Measurements from ENCODE around the gene TIMM21. TPM values are rescaled to one million over a fixed set of nuclear protein-coding genes. Genes with fewer than 3 reads are reported as not detected.
A peak's percentile ranks its signal among the peaks of the same experiment; 100 is the strongest.

The TIMM21 gene
- total and polyA plus RNA-seq, 2 of the 13 experiments (the other 11 are each of a cell fraction or from before 2014, with no cell fraction given) = 29.6 to 62.3 TPM

GRCh38 chr18:74173434-74173750 lies 25.1 kb downstream of the TIMM21 start:
- Histone ChIP-seq H3K4me2 (ENCODE audit: low read depth, low read length) (peak overlapping the region; percentile 72; the same call in 1 of the 2 replicates), H3K27me3 (ENCODE audit: control insufficient read depth in 1 of 2, insufficient read depth in 2 of 2, low read length in 2 of 2) (peaks cover 6 to 71% of the 10 kb centered on the region in 2 experiments; a peak in 4 of 5 replicates), H3K9ac (ENCODE audit: insufficient read depth, low read depth, low read length) (no peak overlapping the region), H3K4me1 (ENCODE audit: insufficient read depth, low read length) (peaks cover 25% of the 10 kb centered on the region), H3K36me3 (replicated peaks in 1 of 2; ENCODE audit: control insufficient read depth in 1 of 2, insufficient read depth in 2 of 2, low read length in 2 of 2) (no peaks in the 10 kb centered on the region), H3K4me3 (replicated peaks in 1 of 3; ENCODE audit: insufficient read depth in 1 of 3, low read depth in 2 of 3, low read length in 3 of 3) (peak overlapping the region in 1 of 3 experiments; percentile 16; a peak in 1 of 6 replicates), H3K79me2 (ENCODE audit: insufficient read depth, low read length) (no peaks in the 10 kb centered on the region), H3K9me3 (ENCODE audit: low read length) (no peaks in the 10 kb centered on the region), H2AFZ (ENCODE audit: low read length) (no peak overlapping the region), H4K20me1 (ENCODE audit: insufficient read depth, low read length) (no peaks in the 10 kb centered on the region), H3K27ac (ENCODE audit: extremely low read length, insufficient read depth, low read length) (no peak overlapping the region)
- BruUV-seq (replicated peaks) = no TSS peak
- in situ Hi-C loops (cut with HindIII; ENCODE audit: extremely low pct_ligation_motif_present, low pct_unique_long_range_greater_than_20kb) = no loop called here
- intact Hi-C loops (cut with micrococcal nuclease; ENCODE audit: unreplicated experiment) = no loop called here
- 47% methylated on average over 11 of the region's 11 CpGs for WGBS (ENCODE audit: low lambda C conversion rate)
- POLR2A ChIA-PET = no interaction called here
- no peak for ATAC-seq
- no peak for FAIRE-seq
- CTCF ChIA-PET (ENCODE audit: low intra/inter-chr PET ratio, low total read pairs) = no interaction called here
- no peak for DNase-seq (ENCODE audit: low spot score)
- TF ChIP-seq LBX2 (CRISPR knock-in tag; IDR thresholded peaks at IDR 0.05; ENCODE audit: borderline replicate concordance) = no peak
- TF ChIP-seq ATM (IDR thresholded peaks at IDR 0.05; ENCODE audit: borderline replicate concordance) = no peak
- no peak for TF ChIP-seq RAD21 (CRISPR knock-in tag; IDR thresholded peaks at IDR 0.05)
- no peak for TF ChIP-seq SMARCE1 (IDR thresholded peaks at IDR 0.05; ENCODE audit: borderline replicate concordance)
- TF ChIP-seq FOXA1 (IDR thresholded peaks at IDR 0.05) = no peak
- no peak for TF ChIP-seq FOXA1 (CRISPR knock-in tag; IDR thresholded peaks at IDR 0.05)
- no peak for TF ChIP-seq ZSCAN25 (CRISPR knock-in tag; IDR thresholded peaks at IDR 0.05)
- no peak for TF ChIP-seq POLR2AphosphoS2 (IDR thresholded peaks at IDR 0.05; ENCODE audit: low read depth, low read length)
- no peak for TF ChIP-seq ARHGAP35 (CRISPR knock-in tag; IDR thresholded peaks at IDR 0.05; ENCODE audit: borderline replicate concordance)
- no peak for TF ChIP-seq HCFC1 (IDR thresholded peaks at IDR 0.05; ENCODE audit: low read depth, low read length)
- no peak for TF ChIP-seq NFYC (CRISPR knock-in tag; IDR thresholded peaks at IDR 0.05)
- TF ChIP-seq U2AF2 (IDR thresholded peaks at IDR 0.05; ENCODE audit: low read depth, low read length) = no peak
- no peak for TF ChIP-seq RERE (CRISPR knock-in tag; IDR thresholded peaks at IDR 0.05; ENCODE audit: low read depth)
- TF ChIP-seq CENPBD1 (CRISPR knock-in tag; IDR thresholded peaks at IDR 0.05; ENCODE audit: borderline replicate concordance, low read depth) = no peak
- TF ChIP-seq NCOA2 (CRISPR knock-in tag; IDR thresholded peaks at IDR 0.05) = no peak
- TF ChIP-seq ZNF44 (CRISPR knock-in tag; IDR thresholded peaks at IDR 0.05) = no peak
- TF ChIP-seq ARID3A (IDR thresholded peaks at IDR 0.05; ENCODE audit: low read depth, low read length) = no peak
- TF ChIP-seq ZNF275 (CRISPR knock-in tag; IDR thresholded peaks at IDR 0.05; ENCODE audit: borderline replicate concordance) = no peak

Measured in HepG2 (cell line).